GM12878 (cell line): ENCODE results near the gene PARS2. TPM values are rescaled to one million over a fixed set of nuclear protein-coding genes. Genes with fewer than 3 reads are reported as not detected.

ENCODE experiments used
- ATAC-seq: fragments of 200-7000 bp; cut with Tn5 transposase; 3 replicates; pipeline ENCODE4 v1.9.1; 2020; ENCODE audit warnings: mild to moderate bottlenecking, moderate library complexity
- BruUV-seq: library from RNA; stranded (reverse); fragments of 400-500 nt; replicated peaks from 2 replicates; lab custom pipeline; 2021; lab: Mats Ljungman, UMichigan
- CTCF ChIA-PET: fragments of 300-600 bp; sonication (Branson Sonifier 250); formaldehyde crosslinking; extraction: SDS; loops from one replicate; lab custom pipeline; 2021; ENCODE audit warnings: inconsistent platforms; lab: Yijun Ruan, JAX
- POLR2A ChIA-PET: fragments of 350-600 bp; formaldehyde crosslinking; extraction: SDS; loops from one replicate; lab custom pipeline; 2021; ENCODE audit warnings: inconsistent platforms; lab: Charles Lee
- RAD21 ChIA-PET: fragments of 300-600 bp; sonication (Branson Sonifier 250); formaldehyde crosslinking; loops from one replicate; lab custom pipeline; 2023; ENCODE audit warnings: antibody characterized with exemption; ENCODE audit not compliant: unreplicated experiment; lab: Charles Lee
- SMC1A ChIA-PET: fragments of 300-600 bp; sonication (Branson Sonifier 250); formaldehyde crosslinking; loops from one replicate; lab custom pipeline; 2023; ENCODE audit not compliant: unreplicated experiment, uncharacterized antibody; lab: Charles Lee
- DNase-seq: peaks from one replicate; pipeline ENCODE4 v3.0.0-alpha.2; 2011; ENCODE audit warnings: low read depth, low spot score
- FAIRE-seq: peaks from 3 replicates; lab custom pipeline; 2011; peaks lifted over from hg19 to GRCh38; lab: Jason Lieb, UNC
- H2AFZ ChIP-seq: 2 replicates; pipeline ENCODE4 v1.6.0; 2011; ENCODE audit warnings: low read depth, low read length, control low read depth; ENCODE audit not compliant: control insufficient read depth
- H3K27ac ChIP-seq: 2 replicates; pipeline ENCODE4 v1.5.1; 2011; ENCODE audit warnings: control low read depth; ENCODE audit not compliant: control insufficient read depth, insufficient read depth
- H3K27me3 ChIP-seq, 2 experiments: replicated peaks in 1 of 2; 2 replicates each; pipeline versions ENCODE4 v1.6.0 to v1.6.1; 2011; ENCODE audit warnings: low read length in 1 of 2; ENCODE audit not compliant: control insufficient read depth in 2 of 2, insufficient read depth in 2 of 2
- H3K36me3 ChIP-seq, 2 experiments: 2 replicates each; pipeline ENCODE4 v1.5.1; 2011; ENCODE audit warnings: low read length in 1 of 2; ENCODE audit not compliant: control insufficient read depth in 2 of 2, insufficient read depth in 2 of 2
- H3K4me1 ChIP-seq: 2 replicates; pipeline ENCODE4 v1.6.1; 2011; ENCODE audit warnings: mild to moderate bottlenecking, low read length, moderate library complexity, mixed read lengths; ENCODE audit not compliant: control insufficient read depth, insufficient read depth
- H3K4me2 ChIP-seq: 2 replicates; pipeline ENCODE4 v1.6.0; 2011; ENCODE audit warnings: control low read depth; ENCODE audit not compliant: control insufficient read depth, insufficient read depth
- H3K4me3 ChIP-seq: fragments of 200-600 bp; sonication (generic); 2 replicates; pipeline ENCODE4 v1.5.1; 2016
- H3K79me2 ChIP-seq: 2 replicates; pipeline ENCODE4 v1.6.0; 2011; ENCODE audit warnings: low read length; ENCODE audit not compliant: control insufficient read depth, insufficient read depth
- H3K9ac ChIP-seq: 2 replicates; pipeline ENCODE4 v1.8.0; 2011; ENCODE audit warnings: low read length, control low read depth, mixed read lengths; ENCODE audit not compliant: control insufficient read depth, insufficient read depth
- H3K9me3 ChIP-seq: replicated peaks from 3 replicates; pipeline ENCODE4 v1.5.1; 2011; ENCODE audit warnings: mild to moderate bottlenecking, low read length; ENCODE audit not compliant: control insufficient read depth, insufficient read depth
- H4K20me1 ChIP-seq: 2 replicates; pipeline ENCODE4 v1.6.0; 2011; ENCODE audit not compliant: control insufficient read depth, insufficient read depth
- ATF7 ChIP-seq: fragments of 450-650 bp; IDR thresholded peaks from 2 replicates; pipeline ENCODE4 v1.6.1; 2016; ENCODE audit warnings: low read depth, mild to moderate bottlenecking
- BCLAF1 ChIP-seq: fragments of 450-650 bp; IDR thresholded peaks from 2 replicates; pipeline ENCODE4 v1.6.1; 2017; ENCODE audit warnings: antibody characterized with exemption, mild to moderate bottlenecking, moderate library complexity
- CHD1 ChIP-seq: IDR thresholded peaks from 2 replicates; pipeline ENCODE4 v1.6.1; 2012; ENCODE audit warnings: low read depth, low read length, improper control_type of control experiment
- CHD4 ChIP-seq: fragments of 200-600 bp; sonication (generic); IDR thresholded peaks from 2 replicates; pipeline ENCODE4 v1.6.1; 2016; ENCODE audit warnings: mild to moderate bottlenecking
- E2F8 ChIP-seq: fragments of 450-650 bp; IDR thresholded peaks from 2 replicates; pipeline ENCODE4 v1.6.1; 2018; ENCODE audit warnings: mild to moderate bottlenecking, low read depth, moderate library complexity; ENCODE audit not compliant: partially characterized antibody
- EP300 ChIP-seq, 2 experiments: fragments of 150-350 bp in 1 of 2; IDR thresholded peaks; 2 replicates each; pipeline ENCODE4 v1.6.1; 2011 to 2012; ENCODE audit warnings: low read depth in 2 of 2, low read length in 2 of 2, borderline replicate concordance in 1 of 2, improper control_type of control experiment in 1 of 2, inconsistent platforms in 1 of 2; ENCODE audit not compliant: control insufficient read depth in 1 of 2
- PML ChIP-seq: IDR thresholded peaks from 2 replicates; pipeline ENCODE4 v1.6.1; 2012; ENCODE audit warnings: low read length, inconsistent platforms
- SIN3A ChIP-seq: IDR thresholded peaks from 2 replicates; pipeline ENCODE4 v1.6.1; 2012; ENCODE audit warnings: low read depth, low read length, improper control_type of control experiment
- SP1 ChIP-seq: IDR thresholded peaks from one replicate; pipeline ENCODE4 v1.6.1; 2011; ENCODE audit warnings: low read depth, low read length
- USF2 ChIP-seq: IDR thresholded peaks from 2 replicates; pipeline ENCODE4 v1.6.1; 2011; ENCODE audit warnings: low read depth, low read length, improper control_type of control experiment, borderline replicate concordance
- ZBTB40 ChIP-seq: fragments of 450-650 bp; IDR thresholded peaks from 2 replicates; pipeline ENCODE4 v1.6.1; 2016; ENCODE audit warnings: mild to moderate bottlenecking, moderate library complexity, borderline replicate concordance
- WGBS: methylation state at CpG from one replicate; pipeline ENCODE4 v1.1.6; 2016; ENCODE audit warnings: low lambda C conversion rate; ENCODE audit not compliant: insufficient replicate concordance, insufficient coverage; ENCODE audit errors: missing lambda C conversion rate; 5-methylcytosine and 5-hydroxymethylcytosine counted together
- in situ Hi-C: fragments of 300-500 bp; cut with MboI; formaldehyde crosslinking; loops from 9 replicates; pipeline ENCODE4 v1.14.3; 2018; ENCODE audit warnings: mixed read lengths
- intact Hi-C: fragments of 100-400 bp; cut with micrococcal nuclease; formaldehyde crosslinking; loops from one replicate; pipeline ENCODE4 v1.14.2; 2022; ENCODE audit not compliant: unreplicated experiment
- polyA plus RNA-seq, 11 experiments: library from polyadenylated mRNA; depleted of rRNA in 4 of 11; unstranded in 6 of 11; stranded (reverse) in 5 of 11; fragments of >200 nt; fragmentation: Nextera tagmentation in 4 of 11; fragmentation: Illumina TruSeq in 1 of 11; extraction: Ambion mirVana in 4 of 11; extraction: Trizol in 1 of 11; gene quantifications; 1 replicate in 1 of 11; 2 replicates in 10 of 11; pipeline versions ENCODE4 v1.2.1 to v1.2.3, GENCODE V29; 2011 to 2016; ENCODE audit warnings: inconsistent platforms in 2 of 11, missing spikeins in 2 of 11, low read depth in 1 of 11
- total RNA-seq, 4 experiments: library from RNA; depleted of rRNA in 3 of 4; stranded (reverse); fragments of >200 nt in 3 of 4; fragmentation: Illumina TruSeq in 1 of 4; extraction: Trizol in 1 of 4; gene quantifications; 2 replicates each; pipeline versions ENCODE4 v1.2.1 to v1.2.3, GENCODE V29; 2013 to 2021

Gene PARS2
- total and polyA plus RNA-seq, 10 of the 15 experiments (the other 5 are each of a cell fraction or from before 2014, with no cell fraction given), result 3.7 to 12.2 (median 5.9) TPM

GRCh38 chr1:54812801-54813484, 48.6 kb upstream of the PARS2 start:
- no peaks in the 10 kb centered on the region for H3K27me3 ChIP-seq
- no peaks in the 10 kb centered on the region for H4K20me1 ChIP-seq
- in situ Hi-C loops (loop anchor here (5.0 kb wide), 1 partner anchor 146 kb away; no protein-coding TSS in a partner anchor), intact Hi-C loops (loop anchor here (5.0 kb wide), 4 partner anchors 311 to 631 kb away; partner anchors contain the start of gene SSBP3)
- no peaks in the 10 kb centered on the region for H3K9me3 ChIP-seq
- peaks cover 13% of the 10 kb centered on the region for H3K4me1 ChIP-seq
- H3K79me2 ChIP-seq, result no peaks in the 10 kb centered on the region
- DNase-seq (peak; percentile 42), ATAC-seq (peak; percentile 79), FAIRE-seq (peak; percentile 68)
- RAD21 ChIA-PET, result interaction anchor here (1.0 to 2.7 kb wide), 6 partner anchors 12 to 690 kb away, joined by 3 to 11 read pairs (median 3); partner anchors contain the start of gene TTC22
- no peak overlapping the region for H3K9ac ChIP-seq
- BruUV-seq, result no TSS peak
- H3K27ac ChIP-seq, result no peak overlapping the region
- H3K36me3 ChIP-seq, result no peaks in the 10 kb centered on the region
- peak overlapping the region; percentile 37 for H2AFZ ChIP-seq
- peak overlapping the region; percentile 26 for H3K4me2 ChIP-seq
- SMC1A ChIA-PET, result interaction anchor here (0.8 to 1.8 kb wide), 7 partner anchors 12 to 324 kb away, joined by 3 to 6 read pairs (median 4); partner anchors contain the start of genes DHCR24 and TTC22
- WGBS, result 39% methylated on average over 13 of the region's 13 CpGs
- H3K4me3 ChIP-seq, result no peak overlapping the region
- CTCF ChIA-PET, result interaction anchor here (1.1 to 7.6 kb wide), 5 partner anchors 12 to 744 kb away, joined by 4 to 44 read pairs (median 4); partner anchors contain the start of genes TTC22 and TTC4
- POLR2A ChIA-PET, result no interaction called here
- TF ChIP-seq EP300 (IDR thresholded peaks at IDR 0.05; ENCODE audit: borderline replicate concordance in 1 of 2, control insufficient read depth in 1 of 2, low read depth in 2 of 2, low read length in 2 of 2), result 0 out of 4 replicates have a peak, but pooled peaks of 1 of the 2 experiments have one; percentile 12
- no peak for TF ChIP-seq PML
- no peak for TF ChIP-seq CHD4
- no peak for TF ChIP-seq BCLAF1
- no peak for TF ChIP-seq USF2
- TF ChIP-seq CHD1, result no peak
- peak; percentile 42; the same call in 1 of the 2 replicates for TF ChIP-seq ATF7
- TF ChIP-seq SIN3A, result no peak
- TF ChIP-seq SP1, result no peak
- TF ChIP-seq E2F8, result no peak
- no peak for TF ChIP-seq ZBTB40
